WI38 (cell line): ENCODE data around the gene NHP2.

ENCODE experiments used
- H3K4me3 ChIP-seq: 2 replicates; pipeline ENCODE4 v1.5.1; 2011; ENCODE audit warnings: low read depth, mild to moderate bottlenecking, control low read depth, low read length
- CTCF ChIP-seq: IDR thresholded peaks from 2 replicates; pipeline ENCODE4 v1.5.1; 2012; ENCODE audit warnings: low read depth, mild to moderate bottlenecking, control low read depth, low read length

Gene NHP2

DNA sequence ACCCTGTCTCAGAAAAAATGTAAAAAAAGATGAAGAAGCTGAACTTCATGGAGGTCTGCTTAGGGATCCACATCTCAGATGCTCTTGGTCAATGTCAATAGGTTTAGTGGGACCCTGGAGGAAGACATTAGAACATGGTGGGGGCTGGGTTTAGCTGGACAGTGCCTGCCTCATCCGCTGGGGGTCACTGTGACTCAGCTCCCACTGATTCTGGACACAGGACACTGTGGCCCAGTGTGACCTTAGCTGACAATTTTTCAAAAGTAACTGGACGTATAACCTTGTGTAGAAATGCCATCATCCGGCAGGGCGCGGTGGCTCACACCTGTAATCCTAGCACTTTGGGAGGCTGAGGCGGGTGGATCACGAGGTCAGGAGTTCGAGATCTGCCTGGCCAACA lies 43.3 kb upstream of the NHP2 start:
- no peak overlapping the region for H3K4me3 ChIP-seq
- TF ChIP-seq CTCF: peak; percentile 24; the same call in 1 of the 2 replicates

DNA sequence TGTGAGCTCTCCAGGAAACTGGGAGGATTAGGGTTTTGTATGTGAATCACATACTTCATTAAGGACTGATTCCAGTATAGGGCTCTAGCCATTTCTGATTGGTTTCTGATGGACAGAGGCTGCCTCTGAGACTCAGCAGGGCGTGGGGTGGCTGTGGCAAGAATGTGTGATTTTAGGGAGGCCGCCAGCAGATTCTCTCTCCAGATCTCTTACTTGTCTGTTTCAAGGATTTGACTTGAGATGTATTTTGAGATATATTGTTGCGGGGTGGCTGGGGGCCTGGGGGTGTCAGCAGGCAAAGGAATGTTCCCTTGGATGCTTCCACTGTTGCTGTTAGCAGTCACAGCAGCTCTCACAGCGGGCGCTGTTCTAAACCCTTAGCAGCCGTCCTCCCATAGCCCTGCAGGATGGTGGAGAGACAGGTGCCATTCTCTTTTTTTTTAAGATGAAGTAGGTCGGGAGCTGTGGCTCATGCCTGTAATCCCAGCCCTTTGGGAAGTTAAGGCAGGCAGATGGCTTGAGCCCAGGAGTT lies 42.7 kb upstream of the NHP2 start:
- no peak overlapping the region for H3K4me3 ChIP-seq
- TF ChIP-seq CTCF: no peak

DNA sequence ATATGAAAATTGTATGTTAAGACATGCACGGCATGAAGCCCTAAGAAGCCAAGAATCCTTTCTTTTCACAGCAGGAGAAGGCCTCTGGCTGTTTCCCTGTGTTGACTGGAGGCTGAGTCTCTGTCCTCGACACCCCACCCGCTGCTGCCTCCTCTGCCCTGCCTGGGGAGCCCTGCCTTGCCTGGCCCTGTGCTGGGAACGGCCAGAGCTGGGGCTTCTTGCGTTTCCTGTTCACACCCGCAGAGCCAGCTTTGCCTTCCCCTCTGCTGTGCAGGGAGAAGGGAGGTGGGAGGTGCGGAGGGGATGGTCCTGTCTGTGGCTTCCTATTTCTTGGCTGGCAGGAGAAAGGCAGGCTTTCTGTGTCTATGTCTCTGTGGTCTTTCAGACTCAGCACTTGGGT lies 40.3 kb upstream of the NHP2 start:
- TF ChIP-seq CTCF: no peak

DNA sequence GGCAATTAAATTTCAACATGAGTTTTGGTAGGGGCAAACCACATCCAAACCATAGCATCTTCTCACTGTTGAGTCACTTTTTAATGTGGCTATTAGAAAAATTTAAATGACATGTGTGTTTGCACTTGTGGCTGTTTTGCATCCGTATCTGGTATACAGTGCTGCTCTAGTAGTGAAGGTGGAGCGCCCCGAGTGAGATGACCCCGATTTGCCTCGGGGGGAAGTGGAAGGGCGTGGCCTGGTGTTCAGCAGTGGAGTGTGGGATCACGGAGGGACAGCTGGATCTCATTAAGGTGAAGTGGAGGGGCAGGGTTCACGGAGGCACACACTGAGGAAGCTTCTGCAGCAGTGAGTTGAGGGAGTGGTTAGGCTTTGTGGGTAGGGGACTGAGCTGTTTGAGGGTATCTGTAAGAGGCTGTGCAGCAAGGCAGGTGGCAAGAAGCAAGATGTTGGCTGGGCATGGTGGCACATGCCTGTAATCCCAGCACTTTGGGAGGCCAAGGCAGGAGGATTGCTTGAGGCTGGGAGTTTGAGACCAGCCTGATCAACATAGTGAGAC lies 39.6 kb upstream of the NHP2 start:
- no peak overlapping the region for H3K4me3 ChIP-seq
- TF ChIP-seq CTCF: no peak

More for the DNA sequence above, 40.3 kb upstream of the NHP2 start:
- H3K4me3 ChIP-seq: no peak overlapping the region

DNA sequence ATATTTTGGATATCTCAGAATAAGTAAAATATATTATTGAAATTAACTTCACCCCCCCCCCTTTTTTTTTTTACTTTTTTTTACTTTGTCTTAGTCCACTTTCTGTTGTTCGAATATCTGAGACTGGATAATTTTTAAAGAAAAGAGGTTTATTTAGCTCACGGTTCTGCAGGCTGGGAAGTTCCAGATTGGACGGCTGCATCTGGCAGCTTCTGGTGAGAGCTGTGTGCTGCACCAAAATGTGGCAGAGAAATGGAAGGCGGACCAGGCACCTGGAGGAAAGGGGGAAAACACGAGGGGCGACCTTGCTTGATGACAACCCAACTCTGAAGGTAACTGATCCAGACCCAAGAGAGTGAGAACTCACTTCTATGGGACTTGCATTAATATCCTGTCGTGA lies 39.1 kb upstream of the NHP2 start:
- no peak for TF ChIP-seq CTCF

DNA sequence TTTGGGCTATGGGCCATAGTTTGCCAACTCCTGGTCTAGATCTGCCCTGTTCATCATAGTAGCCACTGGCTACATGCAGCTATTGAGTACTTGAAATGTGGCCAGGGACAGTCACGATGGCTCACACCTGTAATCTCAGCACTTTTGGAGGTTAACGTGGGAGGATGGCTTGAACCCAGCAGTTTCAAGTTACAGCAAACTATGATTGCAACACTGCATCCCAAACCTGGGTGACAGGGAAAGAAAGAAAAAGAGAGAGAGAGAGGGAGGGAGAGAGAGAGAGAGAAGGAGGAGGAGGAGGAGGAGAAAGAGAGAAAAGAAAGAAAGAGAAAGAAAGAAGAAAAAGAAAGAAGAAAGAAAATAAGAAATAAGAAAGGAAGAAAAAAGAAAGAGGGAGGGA lies 38.6 kb upstream of the NHP2 start:
- no peak for TF ChIP-seq CTCF
- no peak overlapping the region for H3K4me3 ChIP-seq

More for the DNA sequence above, 39.1 kb upstream of the NHP2 start:
- H3K4me3 ChIP-seq: no peak overlapping the region

DNA sequence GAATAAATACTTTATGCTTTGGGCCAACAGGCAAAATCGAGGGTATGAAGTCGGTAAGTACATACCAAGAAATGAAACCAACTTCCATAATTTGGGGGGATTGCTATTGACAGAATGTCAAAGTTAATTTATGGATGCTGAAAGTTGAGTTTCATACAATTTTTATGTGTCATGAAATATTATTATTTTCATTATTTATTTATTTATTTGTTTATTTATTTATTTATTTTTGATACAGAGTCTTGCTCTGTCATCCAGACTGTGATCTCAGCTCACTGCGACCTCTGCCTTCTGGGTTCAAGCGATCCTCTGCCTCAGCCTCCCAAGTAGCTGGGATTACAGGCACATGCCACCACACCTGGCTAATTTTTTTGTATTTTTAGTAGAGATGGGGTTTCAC lies 38.0 kb upstream of the NHP2 start:
- no peak for TF ChIP-seq CTCF
- no peak overlapping the region for H3K4me3 ChIP-seq
